Activated CD4-positive, alpha-beta T cell treated with anti-CD3 and anti-CD28 coated beads, Interleukin-2, Interleukin-6, amounts not matched to agents 100 ng/mL and 50 ng/mL, durations not matched to agents 16 hours and 8 hours (primary cell): ENCODE results near the gene GOLGA2.

Experiments used
- DNase-seq: peaks from one replicate; pipeline ENCODE4 v3.0.0-alpha.2; 2020

GOLGA2 gene

DNA sequence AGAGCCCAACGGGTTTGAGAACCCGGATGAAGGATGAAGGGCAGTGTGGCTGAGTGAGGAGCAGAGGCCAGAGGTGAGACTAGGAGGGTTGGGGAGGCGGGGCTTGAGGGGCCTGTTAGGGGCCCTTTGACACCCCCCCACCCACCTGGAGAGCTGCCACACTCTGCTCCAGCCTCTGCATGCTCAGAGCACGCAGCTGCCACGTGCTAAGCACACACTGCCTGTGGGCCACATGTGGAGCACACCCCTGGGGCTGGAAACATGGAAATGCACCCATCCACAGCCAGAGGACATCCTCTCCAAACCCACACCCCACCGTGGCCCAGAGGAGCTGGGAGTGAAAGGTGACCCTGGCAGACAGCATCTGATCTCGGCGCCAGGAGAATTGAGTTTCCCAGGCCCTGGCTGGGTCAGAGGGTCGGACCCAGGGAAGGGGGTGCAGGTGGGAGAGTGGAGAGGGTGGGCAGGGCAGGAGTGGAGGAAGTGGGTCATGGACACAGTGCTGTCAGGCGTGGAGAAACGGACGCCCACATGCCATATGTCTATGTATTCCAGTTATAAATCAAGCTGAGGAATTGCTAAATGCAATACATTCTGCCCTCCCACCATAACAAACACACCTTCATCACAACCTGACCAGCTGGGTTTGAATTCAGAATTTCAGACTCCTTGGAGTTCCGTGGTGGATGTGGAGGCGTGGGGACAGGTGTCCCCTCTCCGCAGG lies 66.7 kb downstream of the GOLGA2 start:
- DNase-seq: no peak

DNA sequence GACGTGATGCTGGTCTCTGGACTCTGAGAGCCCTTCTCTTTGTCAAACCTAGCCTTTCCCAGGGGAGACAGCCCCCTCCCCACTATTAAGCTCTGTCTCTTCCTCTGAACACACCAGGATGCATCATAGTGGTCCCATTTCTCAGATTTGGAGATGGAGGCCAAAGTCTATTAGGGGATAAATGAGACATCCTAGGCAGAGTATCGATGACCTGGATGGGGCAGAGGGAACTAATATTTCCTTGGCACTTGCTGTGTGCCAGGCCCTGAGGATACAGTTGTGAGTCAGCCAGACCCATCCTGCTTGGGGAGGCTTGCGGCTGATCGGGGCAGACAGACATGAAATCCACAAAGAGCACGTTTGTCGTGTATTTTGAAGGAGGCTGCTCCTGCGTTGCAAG lies 67.4 kb downstream of the GOLGA2 start:
- no peak for DNase-seq

DNA sequence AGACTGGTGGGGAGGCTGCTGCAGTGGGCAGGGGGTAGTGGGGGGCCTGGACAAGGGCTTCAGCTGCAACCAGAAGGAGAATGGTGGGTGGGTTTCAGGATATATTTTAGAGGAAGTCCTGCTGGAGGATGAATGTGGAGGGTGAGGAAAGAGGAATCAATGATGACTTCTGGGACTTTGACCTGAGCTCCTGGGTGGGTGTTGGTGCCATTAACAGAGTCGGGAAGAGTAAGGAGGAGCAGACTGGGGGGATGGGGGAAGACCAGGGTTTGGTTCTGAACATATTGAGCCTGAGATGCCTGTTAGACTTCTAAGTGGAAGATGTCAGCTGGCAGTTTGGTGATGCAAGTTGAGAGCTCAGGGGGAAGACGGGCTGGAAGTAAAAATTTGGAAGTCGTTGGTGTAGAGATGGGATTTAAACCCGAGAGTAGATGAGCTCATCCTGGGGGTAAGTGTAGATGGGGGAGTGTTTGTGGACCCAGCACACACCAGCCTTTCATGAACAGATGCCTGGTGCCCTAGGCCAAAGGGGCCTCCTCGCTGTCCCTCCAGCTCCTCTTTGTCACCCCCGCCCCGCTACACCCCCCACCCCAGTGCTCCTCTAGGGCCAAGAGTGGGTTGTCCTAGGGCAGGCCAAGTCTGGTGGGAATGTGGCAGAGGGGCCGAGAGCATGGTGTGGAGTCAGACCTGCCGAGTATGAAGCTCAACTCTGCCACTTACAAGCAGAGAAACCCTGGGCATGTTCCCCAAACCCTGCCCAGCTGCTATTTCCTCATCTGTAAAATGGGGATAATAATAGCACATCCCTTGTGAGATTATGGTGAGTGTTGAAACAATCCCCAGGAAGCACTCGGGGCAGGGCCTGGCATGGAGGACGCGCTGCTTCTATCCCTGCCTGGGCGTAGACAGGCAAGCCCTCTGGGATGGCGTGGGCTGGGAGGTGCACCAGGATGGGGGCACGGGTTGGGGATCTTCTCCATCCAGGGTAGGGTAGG lies 68.6 kb downstream of the GOLGA2 start:
- DNase-seq: no peak

DNA sequence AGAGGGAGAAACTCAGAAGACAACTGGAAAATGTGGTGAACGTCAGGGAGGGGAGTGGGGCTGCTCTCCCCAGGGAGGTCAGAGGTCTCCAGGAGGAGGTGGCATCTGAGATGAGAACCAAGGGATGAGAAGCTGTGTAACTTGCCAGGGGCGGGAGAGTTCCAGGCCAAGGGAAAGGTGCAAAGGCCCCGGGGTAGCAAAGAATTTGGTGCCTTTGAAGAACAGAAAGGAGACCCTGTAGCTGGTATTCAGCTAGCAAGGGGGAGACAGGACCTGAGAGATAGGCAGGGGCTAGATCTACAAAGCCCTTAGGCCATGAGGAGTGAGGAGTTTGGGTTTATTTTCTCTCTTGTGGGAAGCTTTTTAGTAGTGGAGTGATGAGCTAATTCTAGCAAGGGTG lies 69.3 kb downstream of the GOLGA2 start:
- no peak for DNase-seq
